HG03066 (cell line): ENCODE measurements around the gene RPL7L1.

Source experiments
- ATAC-seq: cut with Tn5 transposase; IDR thresholded peaks from one replicate; pipeline ENCODE4 v1.9.1; 2021; ENCODE audit warnings: low read depth; ENCODE audit not compliant: unreplicated experiment

Gene RPL7L1

DNA sequence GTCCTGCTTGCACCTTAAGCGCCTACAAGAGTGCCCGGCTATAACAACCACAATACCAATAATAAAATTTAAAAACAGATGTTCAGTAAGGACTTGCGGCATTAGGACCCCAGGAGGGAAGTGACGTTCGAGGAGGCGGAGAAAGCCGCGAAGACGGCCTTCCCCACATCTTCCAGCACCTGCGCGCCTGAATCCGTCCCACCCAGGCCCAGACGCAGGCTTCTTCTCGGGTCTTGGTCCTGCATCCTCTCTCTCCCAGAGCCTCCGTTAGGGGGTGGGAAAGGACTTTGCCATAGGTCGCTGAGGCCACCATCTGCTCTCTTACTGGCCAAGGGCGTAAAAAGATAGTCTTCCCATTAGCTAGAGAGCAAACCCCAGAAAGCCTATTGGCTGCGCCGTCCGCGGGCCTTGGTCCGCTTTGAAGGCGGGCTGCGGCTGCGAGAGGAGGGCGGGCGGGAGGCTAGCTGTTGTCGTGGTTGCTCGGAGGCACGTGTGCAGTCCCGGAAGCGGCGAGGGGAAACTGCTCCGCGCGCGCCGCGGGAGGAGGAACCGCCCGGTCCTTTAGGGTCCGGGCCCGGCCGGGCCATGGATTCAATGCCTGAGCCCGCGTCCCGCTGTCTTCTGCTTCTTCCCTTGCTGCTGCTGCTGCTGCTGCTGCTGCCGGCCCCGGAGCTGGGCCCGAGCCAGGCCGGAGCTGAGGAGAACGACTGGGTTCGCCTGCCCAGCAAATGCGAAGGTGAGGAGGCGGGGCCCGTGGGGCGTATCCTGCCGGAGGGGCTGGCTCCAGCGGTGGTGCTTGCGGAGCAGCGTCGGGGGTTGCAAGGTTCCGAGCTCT lies 49.8 kb downstream of the RPL7L1 start, which contains the start of gene CNPY3:
Gene CNPY3, plus strand, starts transcription at position 495 of the 835 bp plus-strand sequence. Its CDS starts 91 bp downstream, at position 586.
- ATAC-seq, result peak; percentile 61

DNA sequence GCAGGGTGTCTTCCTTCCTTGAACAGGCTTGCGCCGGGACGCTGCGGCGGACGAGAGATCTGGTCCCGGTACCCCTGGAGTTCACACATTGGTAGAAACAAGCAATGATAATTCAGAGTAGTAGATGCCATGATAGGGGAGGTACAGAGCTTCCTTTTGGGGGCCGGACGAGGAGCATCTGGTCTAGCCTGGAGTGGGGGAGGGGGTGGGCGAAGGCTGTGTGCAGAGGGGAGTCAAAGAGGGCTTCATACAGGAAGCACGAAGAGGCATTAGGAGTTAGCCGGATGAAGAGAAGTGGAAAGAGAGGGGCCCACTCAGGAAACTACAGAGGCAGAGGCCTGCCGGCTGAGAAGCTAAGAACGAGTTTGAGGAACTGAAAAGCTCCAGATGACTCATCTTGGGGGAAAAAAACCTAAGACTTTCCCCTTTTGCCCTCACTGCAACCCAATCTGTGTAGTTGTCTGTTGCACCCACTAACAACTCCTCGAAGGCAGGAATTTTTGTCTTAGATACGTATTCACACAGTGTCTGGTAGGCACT lies 50.5 kb downstream of the RPL7L1 start:
- peak; percentile 57 for ATAC-seq

DNA sequence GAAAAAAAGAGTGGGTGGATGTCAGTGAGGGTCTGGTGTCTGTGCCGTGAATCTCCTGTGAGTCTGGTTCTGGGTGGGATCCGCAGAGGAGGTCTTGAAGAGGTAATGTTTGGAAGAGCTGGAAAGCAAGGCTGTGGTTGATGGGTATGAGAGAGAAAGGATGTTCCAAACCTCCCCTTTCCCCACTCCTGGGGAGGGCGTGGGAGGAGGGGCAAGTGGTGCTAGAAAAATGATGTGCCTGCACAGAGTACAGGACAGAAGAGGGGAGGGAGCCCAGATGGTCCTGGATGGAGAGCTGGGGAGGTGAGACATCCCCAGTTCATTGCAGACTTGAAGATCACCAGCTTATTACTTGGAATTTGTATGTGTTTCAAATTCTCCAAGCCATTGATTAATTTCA lies 53.0 kb downstream of the RPL7L1 start:
- no peak for ATAC-seq

DNA sequence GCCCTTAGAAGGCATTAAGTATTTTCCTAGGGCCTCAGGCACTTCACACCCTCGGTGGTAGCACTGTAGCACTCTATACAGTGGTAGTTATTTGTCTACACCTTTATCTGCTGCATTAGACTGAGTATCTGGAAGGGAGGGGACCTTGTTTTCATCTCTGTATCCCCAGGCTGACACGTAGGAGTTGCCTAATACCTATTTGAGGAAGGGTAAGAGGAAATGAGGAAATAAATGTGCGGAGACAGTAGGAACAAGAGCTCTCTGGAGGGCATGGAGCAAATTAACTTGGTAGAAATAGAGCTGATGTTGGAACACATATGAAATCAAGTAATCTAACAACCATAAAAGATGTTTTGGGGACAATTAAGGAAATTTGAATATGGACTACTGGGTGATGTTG lies 53.8 kb downstream of the RPL7L1 start:
- ATAC-seq, result no peak

DNA sequence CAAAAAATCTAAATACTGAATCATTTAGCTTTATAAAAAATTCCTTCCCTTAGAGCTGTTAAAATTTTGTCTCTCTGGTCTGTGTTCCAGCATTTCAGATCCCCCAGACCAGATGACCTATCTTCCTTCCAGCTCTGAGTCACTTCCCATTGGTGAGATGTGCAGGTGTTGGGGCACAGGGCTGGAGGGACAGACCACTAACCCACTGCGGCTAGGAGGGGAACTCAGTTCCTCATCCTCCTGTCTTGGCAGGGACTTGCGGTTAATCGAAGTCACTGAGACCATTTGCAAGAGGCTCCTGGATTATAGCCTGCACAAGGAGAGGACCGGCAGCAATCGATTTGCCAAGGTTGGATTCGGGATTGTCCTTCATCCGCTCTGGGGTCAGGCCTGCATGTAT lies 55.9 kb downstream of the RPL7L1 start:
- no peak for ATAC-seq

DNA sequence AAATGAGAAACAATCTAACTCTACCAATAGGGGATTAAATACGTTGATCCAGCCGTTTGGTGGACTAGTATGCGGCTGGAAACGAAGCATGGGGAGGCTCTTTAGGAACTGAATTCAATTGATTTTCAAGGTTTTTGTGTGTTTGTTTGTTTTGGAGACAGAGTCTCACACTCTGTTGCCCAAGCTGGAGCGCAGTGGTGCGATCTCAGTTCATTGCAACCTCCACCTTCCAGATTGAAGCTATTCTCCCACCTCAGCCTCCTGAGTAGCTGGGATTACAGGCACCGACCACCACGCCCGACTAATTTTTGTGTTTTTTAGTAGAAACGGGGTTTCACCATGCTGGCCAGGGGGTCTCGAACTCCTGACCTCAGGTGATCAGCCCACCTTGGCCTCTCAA lies 57.0 kb downstream of the RPL7L1 start:
- no peak for ATAC-seq

DNA sequence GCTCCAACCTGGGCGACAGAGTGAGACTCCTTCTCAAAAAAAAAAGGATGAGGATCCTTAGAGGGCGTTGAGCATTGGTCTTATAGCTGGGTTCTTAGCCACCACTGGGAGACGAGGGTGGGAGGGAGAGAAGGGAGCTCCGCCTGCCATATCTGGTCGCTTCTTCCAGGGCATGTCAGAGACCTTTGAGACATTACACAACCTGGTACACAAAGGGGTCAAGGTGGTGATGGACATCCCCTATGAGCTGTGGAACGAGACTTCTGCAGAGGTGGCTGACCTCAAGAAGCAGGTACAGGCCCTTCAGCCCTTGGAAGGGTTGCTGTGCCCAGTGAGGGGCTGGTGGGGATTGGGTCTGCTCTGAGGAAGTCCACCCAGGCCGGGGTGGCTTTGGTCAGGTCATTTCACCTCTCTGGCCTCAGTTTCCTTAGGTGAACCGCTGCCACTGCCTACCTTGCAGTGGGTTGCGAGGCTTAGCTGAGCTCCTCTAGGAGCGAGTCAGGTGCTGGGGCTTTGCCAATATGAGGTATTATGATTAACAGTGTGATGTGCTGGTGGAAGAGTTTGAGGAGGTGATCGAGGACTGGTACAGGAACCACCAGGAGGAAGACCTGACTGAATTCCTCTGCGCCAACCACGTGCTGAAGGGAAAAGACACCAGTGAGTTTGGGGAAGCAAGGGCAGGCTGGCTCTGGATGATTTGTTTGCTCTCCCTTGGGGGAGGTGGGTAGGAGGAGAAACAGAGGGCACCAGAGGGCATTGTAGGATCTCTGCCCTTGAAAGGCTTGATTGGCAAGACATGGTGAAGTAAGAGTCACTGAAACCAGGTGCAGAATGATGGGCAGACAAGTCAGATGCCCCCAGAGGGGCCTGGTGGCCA lies 58.4 kb downstream of the RPL7L1 start:
- ATAC-seq, result no peak

DNA sequence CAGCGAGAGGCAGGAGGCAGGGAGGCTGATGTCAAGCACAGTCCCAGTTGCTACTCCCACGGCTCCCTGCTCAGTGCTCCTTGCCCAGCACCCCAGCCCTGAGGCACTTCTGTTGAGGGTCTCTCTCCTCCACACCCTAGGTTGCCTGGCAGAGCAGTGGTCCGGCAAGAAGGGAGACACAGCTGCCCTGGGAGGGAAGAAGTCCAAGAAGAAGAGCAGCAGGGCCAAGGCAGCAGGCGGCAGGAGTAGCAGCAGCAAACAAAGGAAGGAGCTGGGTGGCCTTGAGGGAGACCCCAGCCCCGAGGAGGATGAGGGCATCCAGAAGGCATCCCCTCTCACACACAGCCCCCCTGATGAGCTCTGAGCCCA lies 59.0 kb downstream of the RPL7L1 start:
- ATAC-seq, result no peak

DNA sequence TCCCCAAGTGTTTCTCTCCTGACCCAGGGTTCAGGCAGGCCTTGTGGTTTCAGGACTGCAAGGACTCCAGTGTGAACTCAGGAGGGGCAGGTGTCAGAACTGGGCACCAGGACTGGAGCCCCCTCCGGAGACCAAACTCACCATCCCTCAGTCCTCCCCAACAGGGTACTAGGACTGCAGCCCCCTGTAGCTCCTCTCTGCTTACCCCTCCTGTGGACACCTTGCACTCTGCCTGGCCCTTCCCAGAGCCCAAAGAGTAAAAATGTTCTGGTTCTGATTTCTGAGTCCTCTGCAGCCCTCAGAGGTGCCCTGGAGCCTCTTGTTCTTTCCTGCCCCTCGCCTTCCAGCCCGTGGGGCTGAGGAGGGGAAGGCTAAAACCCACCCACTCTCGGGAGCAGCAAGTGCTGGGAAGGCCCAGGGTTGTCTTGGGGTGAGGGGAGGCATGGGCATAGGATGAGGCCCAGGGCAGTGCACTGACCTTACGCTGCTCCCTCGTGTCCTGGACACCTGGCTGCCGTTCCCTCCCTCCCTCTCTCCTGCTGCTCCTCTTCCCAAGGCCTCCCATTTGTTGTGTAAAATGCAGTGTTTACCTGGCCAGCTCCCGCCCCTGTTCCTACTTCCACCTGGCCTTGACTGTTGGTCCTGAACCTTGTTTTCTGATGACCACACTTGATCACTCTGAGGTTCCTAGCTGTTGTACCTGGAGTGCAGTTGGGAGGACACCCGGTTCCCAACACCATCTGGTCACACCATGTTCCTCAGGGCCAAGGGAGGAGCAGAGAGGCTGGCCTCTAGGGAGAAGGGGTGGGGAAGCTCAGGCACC lies 59.8 kb downstream of the RPL7L1 start:
- no peak for ATAC-seq
